Suprapubic skin (tissue), 4 donors: ENCODE results near the gene PVALB.

Experiments used
- EP300 ChIP-seq: sonication (generic); formaldehyde crosslinking; IDR thresholded peaks from one replicate; pipeline ENCODE4 v1.6.1; 2017; ENCODE audit warnings: antibody characterized with exemption
- POLR2A ChIP-seq, 2 donors: fragments of 450-650 bp; IDR thresholded peaks; one replicate each; pipeline ENCODE4 v1.6.1; 2017; ENCODE audit warnings: antibody characterized with exemption in 2 of 2, mild to moderate bottlenecking in 2 of 2, moderate library complexity in 2 of 2
- POLR2AphosphoS5 ChIP-seq, 3 donors: sonication (generic); formaldehyde crosslinking; IDR thresholded peaks; one replicate each; pipeline ENCODE4 v1.6.1; 2017; ENCODE audit warnings: antibody characterized with exemption in 3 of 3
- TF ChIP-seq, protein P1 (sequence below), 2 donors: fragments of 200-600 bp in 1 of 2; fragments of 450-650 bp in 1 of 2; sonication (generic) in 1 of 2; IDR thresholded peaks; one replicate each; pipeline ENCODE4 v1.5.1; 2016 to 2019; ENCODE audit warnings: antibody characterized with exemption in 2 of 2, mild to moderate bottlenecking in 1 of 2, moderate library complexity in 1 of 2

DNA sequence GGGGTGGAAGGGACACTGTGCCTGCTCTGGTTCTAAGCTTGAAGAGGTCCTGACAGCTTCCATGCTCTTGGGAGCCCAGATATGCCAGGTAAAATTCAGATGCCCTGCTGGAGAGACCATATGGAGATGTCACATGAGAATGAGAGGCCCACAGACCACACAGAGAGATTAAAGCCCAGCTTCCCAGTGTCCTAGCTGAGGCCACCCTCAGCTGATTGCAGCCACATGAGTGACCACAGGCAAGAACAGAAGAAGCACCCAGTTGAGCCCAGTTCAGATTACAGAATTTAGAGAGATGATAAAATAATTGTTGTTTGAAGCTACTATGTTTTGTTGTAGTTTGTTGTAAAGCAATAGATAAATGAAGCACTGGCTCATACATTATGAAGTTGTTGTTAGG, 14.4 kb upstream of the PVALB start:
- TF ChIP-seq, protein P1, sequence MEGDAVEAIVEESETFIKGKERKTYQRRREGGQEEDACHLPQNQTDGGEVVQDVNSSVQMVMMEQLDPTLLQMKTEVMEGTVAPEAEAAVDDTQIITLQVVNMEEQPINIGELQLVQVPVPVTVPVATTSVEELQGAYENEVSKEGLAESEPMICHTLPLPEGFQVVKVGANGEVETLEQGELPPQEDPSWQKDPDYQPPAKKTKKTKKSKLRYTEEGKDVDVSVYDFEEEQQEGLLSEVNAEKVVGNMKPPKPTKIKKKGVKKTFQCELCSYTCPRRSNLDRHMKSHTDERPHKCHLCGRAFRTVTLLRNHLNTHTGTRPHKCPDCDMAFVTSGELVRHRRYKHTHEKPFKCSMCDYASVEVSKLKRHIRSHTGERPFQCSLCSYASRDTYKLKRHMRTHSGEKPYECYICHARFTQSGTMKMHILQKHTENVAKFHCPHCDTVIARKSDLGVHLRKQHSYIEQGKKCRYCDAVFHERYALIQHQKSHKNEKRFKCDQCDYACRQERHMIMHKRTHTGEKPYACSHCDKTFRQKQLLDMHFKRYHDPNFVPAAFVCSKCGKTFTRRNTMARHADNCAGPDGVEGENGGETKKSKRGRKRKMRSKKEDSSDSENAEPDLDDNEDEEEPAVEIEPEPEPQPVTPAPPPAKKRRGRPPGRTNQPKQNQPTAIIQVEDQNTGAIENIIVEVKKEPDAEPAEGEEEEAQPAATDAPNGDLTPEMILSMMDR (IDR thresholded peaks at IDR 0.05): no peak
- TF ChIP-seq POLR2A (IDR thresholded peaks at IDR 0.05) (no peak), POLR2AphosphoS5 (IDR thresholded peaks at IDR 0.05) (no peak), EP300 (no peak)
